C4-2B (cell line): ENCODE data around the gene SPN.

Experiments used
- H3K27ac ChIP-seq: fragments of 450-650 bp; 2 replicates; pipeline ENCODE4 v1.5.1; 2017
- CTCF ChIP-seq: fragments of 450-650 bp; conservative IDR thresholded peaks from 2 replicates; pipeline ENCODE4 v1.5.1; 2017; ENCODE audit warnings: mild to moderate bottlenecking
- ZFX ChIP-seq: fragments of 450-650 bp; IDR thresholded peaks from 2 replicates; pipeline ENCODE4 v1.6.1; 2017

The SPN gene

GRCh38 chr16:29641561-29641960, 21.5 kb upstream of the SPN start:
- TF ChIP-seq ZFX = no peak
- TF ChIP-seq CTCF = no peak
- H3K27ac ChIP-seq = no peak overlapping the region

- no peak for TF ChIP-seq ZFX
These were observed 19.5 kb upstream of the SPN start for GRCh38 chr16:29643596-29643995.

GRCh38 chr16:29644338-29644857, 18.6 kb upstream of the SPN start:
- no peak for TF ChIP-seq ZFX
- TF ChIP-seq CTCF = no peak
- no peak overlapping the region for H3K27ac ChIP-seq

More at GRCh38 chr16:29643596-29643995, 19.5 kb upstream of the SPN start:
- no peak overlapping the region for H3K27ac ChIP-seq

- no peak overlapping the region for H3K27ac ChIP-seq
- no peak for TF ChIP-seq CTCF
- no peak for TF ChIP-seq ZFX
These were observed 17.9 kb upstream of the SPN start for GRCh38 chr16:29644973-29645693.

- H3K27ac ChIP-seq = no peak overlapping the region
- TF ChIP-seq CTCF (no peak), ZFX (no peak)
These were observed 17.3 kb upstream of the SPN start for GRCh38 chr16:29645694-29646187.

- no peak overlapping the region for H3K27ac ChIP-seq
- no peak for TF ChIP-seq ZFX
- TF ChIP-seq CTCF = no peak
These were observed 16.1 kb upstream of the SPN start for GRCh38 chr16:29646947-29647346.

GRCh38 chr16:29649588-29650494, 13.2 kb upstream of the SPN start:
- no peak overlapping the region for H3K27ac ChIP-seq
- TF ChIP-seq ZFX = no peak

GRCh38 chr16:29650771-29651170, 12.3 kb upstream of the SPN start:
- TF ChIP-seq ZFX = no peak
- TF ChIP-seq CTCF = no peak
- no peak overlapping the region for H3K27ac ChIP-seq
